Germinal center (tissue), 1 donor: ENCODE measurements around the gene EIF2B1.
A peak's percentile ranks its signal among the peaks of the same experiment; 100 is the strongest.
"Not testable (repeated sequence)": the region's sequence is repeated elsewhere in the genome, so short reads cannot be mapped to it uniquely, and the experiment has no call there.

Experiments used
- DNase-seq: peaks from one replicate; pipeline ENCODE4 v3.0.0; 2012; ENCODE audit warnings: mixed read lengths, low spot score

Gene EIF2B1

GRCh38 chr12:123617580-123617979 is 15.9 kb downstream of the EIF2B1 start:
- no peak for DNase-seq

- DNase-seq: no peak
Measured at GRCh38 chr12:123617144-123617543, 16.3 kb downstream of the EIF2B1 start.

- no peak for DNase-seq
Measured at GRCh38 chr12:123614531-123614930, 19.0 kb downstream of the EIF2B1 start.

GRCh38 chr12:123614110-123614509 is 19.4 kb downstream of the EIF2B1 start:
- no peak for DNase-seq

GRCh38 chr12:123608182-123608581 is 25.3 kb downstream of the EIF2B1 start:
- DNase-seq: no peak

- DNase-seq: no peak
Measured at GRCh38 chr12:123607756-123608155, 25.7 kb downstream of the EIF2B1 start.

GRCh38 chr12:123603495-123603894 is 30.0 kb downstream of the EIF2B1 start:
- DNase-seq: not testable (repeated sequence)

GRCh38 chr12:123602651-123603195 is 30.8 kb downstream of the EIF2B1 start:
- DNase-seq: no peak

GRCh38 chr12:123601602-123602489 is 31.6 kb downstream of the EIF2B1 start, which contains the start of gene DDX55:
Gene DDX55 (plus strand): TSS chr12:123602099. CDS start chr12:123602149, 50 bp downstream.
- DNase-seq: peak; percentile 84

GRCh38 chr12:123599721-123600120 is 33.8 kb downstream of the EIF2B1 start:
- DNase-seq: no peak

- no peak for DNase-seq
Measured at GRCh38 chr12:123599310-123599709, 34.2 kb downstream of the EIF2B1 start.

GRCh38 chr12:123598522-123598921 is 35.0 kb downstream of the EIF2B1 start:
- DNase-seq: no peak

GRCh38 chr12:123597100-123597499 is 36.4 kb downstream of the EIF2B1 start:
- DNase-seq: no peak

GRCh38 chr12:123595729-123596128 is 37.8 kb downstream of the EIF2B1 start:
- no peak for DNase-seq

GRCh38 chr12:123591702-123592481 is 41.6 kb downstream of the EIF2B1 start:
- no peak for DNase-seq

GRCh38 chr12:123580772-123581171 is 52.7 kb downstream of the EIF2B1 start:
- no peak for DNase-seq

GRCh38 chr12:123578829-123579228 is 54.7 kb downstream of the EIF2B1 start:
- not testable (repeated sequence) for DNase-seq

- DNase-seq: no peak
Measured at GRCh38 chr12:123578243-123578642, 55.2 kb downstream of the EIF2B1 start.

- DNase-seq: no peak
Measured at GRCh38 chr12:123576611-123577010, 56.9 kb downstream of the EIF2B1 start.

GRCh38 chr12:123573870-123574269 is 59.6 kb downstream of the EIF2B1 start:
- no peak for DNase-seq

- no peak for DNase-seq
Measured at GRCh38 chr12:123572391-123572790, 61.1 kb downstream of the EIF2B1 start.

GRCh38 chr12:123571343-123571813 is 62.1 kb downstream of the EIF2B1 start:
- DNase-seq: no peak
